GF-D8 (cell line): ENCODE measurements around the gene MS4A10.

ENCODE experiments used
- DNase-seq: peaks from one replicate; lab custom pipeline; 2025; lab: John Stamatoyannopoulos, UW

Gene MS4A10

GRCh38 chr11:60766547-60766946 lies 18.6 kb upstream of the MS4A10 start:
- no peak for DNase-seq

DNA sequence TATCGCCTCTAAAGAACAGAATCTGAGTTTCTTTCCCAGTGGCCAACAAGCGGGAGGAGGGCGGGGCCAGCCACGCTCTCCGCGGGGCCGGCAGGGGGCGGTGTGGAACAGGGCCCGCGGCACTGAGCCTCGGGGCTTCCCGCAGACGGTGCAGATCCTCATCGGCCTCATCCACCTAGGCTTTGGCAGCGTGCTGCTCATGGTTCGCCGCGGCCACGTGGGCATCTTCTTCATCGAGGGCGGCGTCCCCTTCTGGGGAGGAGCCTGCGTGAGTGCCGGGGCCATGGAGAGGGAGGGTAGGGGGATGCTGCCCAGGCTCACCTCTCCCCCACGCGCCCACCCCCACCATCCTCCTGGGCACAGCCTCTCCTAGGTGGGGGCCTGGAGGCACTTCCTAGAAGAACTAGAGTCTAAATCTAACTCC lies 17.7 kb upstream of the MS4A10 start:
- DNase-seq: no peak

DNA sequence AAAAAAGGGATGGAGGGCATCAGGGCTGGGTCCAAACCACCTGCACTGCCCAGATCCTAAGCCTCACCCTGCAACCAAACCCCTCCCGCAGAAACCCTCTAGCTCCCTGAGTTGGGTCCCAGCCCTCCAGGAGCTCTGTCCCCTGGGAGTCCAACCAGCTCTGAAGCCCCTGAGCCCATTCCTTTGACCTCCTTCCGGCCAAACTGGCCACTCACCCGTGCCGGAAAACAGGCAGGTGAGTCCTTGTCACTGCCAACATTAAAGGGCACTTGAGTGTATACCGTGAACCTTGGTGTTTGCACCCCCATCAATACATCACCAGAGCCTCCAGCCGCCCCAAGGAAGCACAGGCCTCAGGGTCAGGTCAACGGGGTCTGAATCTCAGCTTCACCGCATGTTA lies 16.9 kb upstream of the MS4A10 start:
- no peak for DNase-seq

GRCh38 chr11:60769273-60769672 lies 15.9 kb upstream of the MS4A10 start:
- DNase-seq: no peak

DNA sequence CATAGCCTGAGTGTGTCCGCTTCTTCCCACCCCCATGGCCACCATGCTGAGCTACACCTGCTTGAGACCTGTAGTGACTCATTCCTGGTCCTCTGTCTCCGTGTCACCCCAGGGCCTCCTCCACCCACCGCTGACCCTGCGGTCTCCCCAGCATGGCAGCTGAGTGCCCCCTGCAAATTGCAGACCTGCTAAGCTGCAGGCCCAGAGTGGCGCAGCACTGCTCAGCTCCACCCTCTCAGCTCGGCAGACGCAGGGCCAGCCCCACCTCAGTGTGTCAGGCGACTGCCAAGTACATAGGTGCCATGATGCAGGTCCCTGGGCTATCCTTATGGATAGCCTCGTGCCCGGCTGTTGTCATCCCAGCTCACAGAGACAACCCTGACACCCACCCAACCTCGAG lies 15.3 kb upstream of the MS4A10 start:
- DNase-seq: no peak

GRCh38 chr11:60771146-60771545 lies 14.0 kb upstream of the MS4A10 start:
- DNase-seq: no peak

DNA sequence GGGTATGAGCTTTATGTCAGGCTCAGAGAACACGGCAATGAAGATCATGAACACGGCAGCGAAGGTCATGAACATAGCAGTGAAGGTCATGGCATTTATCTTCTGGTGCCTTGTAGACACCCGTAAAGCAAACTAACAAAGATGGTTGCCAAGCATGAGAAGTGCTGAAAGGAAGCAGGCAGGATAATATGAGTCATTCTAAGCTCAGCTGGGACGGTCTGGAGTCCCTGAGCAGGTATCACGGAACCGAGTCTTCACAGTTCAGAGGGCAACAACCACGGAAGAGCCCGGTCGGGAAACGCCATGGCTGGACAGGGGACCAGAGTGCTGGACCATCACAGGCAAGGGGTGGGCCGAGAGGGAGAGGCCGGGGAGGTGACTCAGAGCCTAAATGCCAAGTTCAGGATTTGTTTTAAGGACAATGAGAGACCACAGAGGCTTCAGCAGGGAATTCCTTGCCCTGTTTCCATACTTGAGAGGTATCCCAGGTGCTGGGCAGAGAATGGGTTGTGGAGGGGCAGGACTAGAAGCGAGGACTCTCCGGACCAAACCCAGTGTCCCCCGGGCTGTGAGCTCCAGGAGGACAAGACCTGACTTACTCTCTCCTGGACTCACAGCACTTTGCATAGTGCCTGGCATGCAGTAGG lies 13.1 kb upstream of the MS4A10 start:
- no peak for DNase-seq

DNA sequence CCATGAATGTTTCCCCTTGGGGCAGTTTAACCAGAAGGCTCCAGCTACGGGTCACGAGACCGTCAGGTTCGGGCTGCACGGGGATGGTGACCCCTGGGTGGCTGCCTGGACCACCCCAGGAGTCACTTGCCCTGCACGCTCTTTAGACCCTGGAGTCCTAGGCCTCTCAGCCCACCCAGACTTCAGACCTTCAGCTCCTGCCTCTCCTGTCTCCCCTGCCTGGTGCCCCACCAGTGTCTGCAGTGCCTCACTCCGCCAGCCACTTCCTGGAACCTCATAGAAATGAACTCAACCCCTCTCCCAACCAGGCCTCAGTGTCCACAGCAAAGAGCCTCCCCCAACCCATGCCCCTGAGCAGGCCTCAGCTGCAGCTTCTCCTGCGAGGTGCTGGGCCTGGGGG lies 12.5 kb upstream of the MS4A10 start:
- DNase-seq: no peak

DNA sequence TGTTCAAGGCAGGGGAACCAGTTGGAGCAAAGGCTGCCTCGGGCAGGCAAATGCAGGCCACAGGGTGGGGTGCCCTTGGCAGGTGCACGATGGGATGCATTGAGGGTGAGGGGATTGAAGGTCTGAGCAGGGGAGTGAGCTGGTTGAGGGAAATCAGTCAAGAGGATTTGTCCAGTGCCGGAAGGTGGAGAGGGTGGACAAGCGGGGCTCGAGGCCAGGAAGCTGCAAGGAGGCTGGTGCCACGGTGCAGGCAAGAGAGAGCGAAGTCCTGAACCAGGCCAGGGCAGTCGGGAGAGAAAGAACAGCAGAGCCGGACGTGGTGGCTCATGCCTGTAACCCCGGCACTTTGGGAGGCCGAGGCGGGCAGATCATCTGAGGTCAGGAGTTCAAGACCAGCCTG lies 10.4 kb upstream of the MS4A10 start:
- DNase-seq: no peak

DNA sequence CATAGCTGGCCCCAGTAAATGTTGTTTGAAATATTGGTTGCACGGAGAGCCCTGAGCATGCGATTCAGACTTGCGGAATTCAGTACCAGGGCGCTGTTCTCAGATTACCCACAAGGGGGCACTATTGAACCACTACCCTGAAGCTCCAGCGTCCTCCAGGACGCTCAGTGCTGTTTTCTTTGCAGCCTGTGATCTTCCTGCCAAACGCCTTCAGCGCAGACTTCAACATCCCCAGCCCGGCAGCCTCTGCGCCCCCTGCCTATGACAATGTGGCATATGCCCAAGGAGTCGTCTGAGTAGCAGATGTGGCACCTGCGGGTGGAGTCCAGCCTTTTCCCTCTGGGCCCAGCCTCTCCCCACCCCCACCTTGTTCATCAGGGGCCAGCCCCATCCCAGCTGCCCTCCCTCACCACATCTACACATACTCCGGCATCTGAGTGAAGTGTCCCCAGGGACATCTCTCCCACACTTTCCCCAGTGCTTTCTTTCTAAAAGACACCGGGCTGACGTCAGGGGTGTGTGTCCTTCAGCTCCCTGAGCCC lies 9.6 kb upstream of the MS4A10 start:
- peak; percentile 55 for DNase-seq

- DNase-seq: no peak
Observed at GRCh38 chr11:60776167-60776566, 9.0 kb upstream of the MS4A10 start.

DNA sequence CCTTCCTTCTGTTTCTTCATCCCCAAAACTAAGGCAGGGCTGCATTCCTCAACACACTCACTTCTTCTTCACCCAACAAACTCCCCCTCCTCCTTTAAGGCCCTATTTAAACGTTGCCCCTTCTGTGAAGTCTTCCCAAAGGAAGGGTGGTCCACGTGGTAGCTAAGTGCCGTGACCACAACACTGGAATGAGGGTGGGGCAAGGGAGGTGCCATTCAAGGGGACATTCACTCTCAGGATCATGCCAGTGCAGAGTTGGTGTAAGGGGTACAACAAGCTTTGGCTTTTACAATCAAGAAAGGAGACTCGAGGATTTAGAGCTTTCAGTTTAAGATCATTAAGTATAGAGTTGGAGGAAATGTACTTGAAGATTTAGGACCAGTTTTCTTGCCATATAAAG lies 8.0 kb upstream of the MS4A10 start:
- no peak for DNase-seq

DNA sequence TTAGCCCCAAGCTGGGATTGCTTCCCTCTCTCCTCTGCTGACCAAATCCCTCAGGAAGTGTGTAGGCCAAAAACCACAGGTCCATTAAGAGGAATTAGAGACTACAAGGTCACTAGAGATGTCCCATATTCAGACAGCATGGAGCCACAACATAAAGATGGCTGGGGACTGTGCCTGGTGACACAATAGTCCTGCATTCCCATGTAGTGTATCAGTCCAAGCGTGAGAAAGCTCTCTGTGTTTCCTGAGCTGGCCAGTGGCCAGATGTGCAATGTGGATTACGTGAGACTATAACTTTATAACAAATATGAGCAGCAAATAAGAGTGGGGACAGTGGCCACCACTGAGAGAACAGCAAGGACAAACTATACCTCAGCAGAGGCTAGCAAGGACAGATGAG lies 7.6 kb upstream of the MS4A10 start:
- no peak for DNase-seq

DNA sequence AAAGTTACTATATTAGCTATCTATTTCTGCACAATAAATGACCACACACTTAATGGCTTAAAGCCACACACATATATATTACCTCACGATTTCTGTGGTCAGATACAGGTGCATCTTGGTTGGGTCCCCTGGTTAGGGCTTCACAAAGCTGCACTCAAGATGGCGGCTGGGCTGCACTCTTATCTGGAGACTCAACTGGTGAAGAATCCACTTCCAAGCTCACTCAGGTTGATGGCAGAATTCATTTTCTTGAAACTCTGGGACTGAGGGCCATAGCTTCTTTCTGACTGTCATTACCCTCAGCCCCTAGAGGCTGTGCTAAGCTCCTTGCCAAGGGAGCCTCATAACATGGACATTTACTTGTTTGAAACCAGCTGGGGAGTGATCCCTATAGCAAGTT lies 5.1 kb upstream of the MS4A10 start:
- no peak for DNase-seq

- DNase-seq: no peak
Observed at GRCh38 chr11:60780774-60781173, 4.4 kb upstream of the MS4A10 start.

- no peak for DNase-seq
Observed at GRCh38 chr11:60781286-60781980, 3.7 kb upstream of the MS4A10 start.

GRCh38 chr11:60781981-60782316 lies 3.2 kb upstream of the MS4A10 start:
- no peak for DNase-seq

- no peak for DNase-seq
Observed at GRCh38 chr11:60782393-60783140, 2.6 kb upstream of the MS4A10 start.

DNA sequence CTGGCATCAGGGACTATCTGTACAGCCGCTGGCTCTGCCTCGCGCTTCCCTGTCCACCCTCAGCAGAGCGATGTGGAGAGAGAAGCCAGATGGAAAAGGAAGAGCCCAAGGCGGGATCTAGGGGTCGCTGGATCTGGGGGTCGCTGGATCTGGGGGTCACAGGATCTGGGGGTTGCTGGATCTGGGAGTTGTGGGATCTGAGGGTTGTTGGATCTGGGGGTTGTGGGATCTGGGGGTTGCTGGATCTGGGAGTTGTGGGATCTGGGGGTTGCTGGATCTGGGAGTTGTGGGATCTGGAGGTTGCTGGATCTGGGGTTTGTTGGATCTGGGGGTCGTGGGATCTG lies 2.0 kb upstream of the MS4A10 start:
- no peak for DNase-seq

DNA sequence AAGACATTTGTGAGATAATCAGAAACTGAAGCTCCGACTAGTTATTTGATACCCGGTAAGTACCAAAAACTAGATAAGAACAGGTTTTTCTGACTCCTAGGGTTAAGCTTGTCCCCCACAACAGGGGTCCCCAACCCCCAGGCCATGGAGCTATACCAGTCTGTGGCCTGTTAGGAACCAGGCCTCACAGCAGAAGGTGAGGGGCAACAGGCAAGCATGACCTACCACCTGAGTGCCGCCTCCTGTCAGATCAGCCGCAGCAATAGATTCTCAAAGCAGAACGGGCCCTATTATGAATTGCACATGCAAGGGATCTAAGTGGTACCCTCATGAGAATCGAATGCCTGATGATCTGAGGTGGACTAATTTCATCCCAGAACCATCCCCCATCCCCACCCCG lies 1.2 kb upstream of the MS4A10 start:
- no peak for DNase-seq

DNA sequence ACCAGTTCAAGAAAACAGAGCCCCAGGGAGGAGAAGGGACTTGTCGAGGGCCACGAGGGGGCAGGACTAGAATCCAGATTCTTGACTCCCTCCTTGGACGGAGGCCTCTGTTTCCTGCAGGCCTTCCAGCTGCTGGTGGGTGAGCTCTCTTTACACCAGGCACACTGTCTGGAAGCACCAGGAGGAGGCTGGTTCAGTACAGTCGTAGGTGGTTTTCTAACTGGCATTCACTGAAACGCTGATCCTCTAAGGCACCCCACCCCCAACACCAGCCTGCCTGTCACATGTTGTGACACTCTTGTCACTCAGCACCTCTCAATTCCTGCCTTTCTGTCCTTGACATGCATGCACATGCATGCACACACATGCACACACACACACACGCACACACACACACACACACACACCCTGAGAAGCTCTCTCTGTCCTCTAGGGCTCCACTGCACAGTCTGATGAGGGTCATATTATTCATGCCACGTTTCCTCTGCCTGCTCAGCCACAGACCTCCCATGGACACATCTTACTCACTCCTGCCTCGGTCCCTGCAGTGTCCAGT lies 751 bp downstream of the MS4A10 start:
- no peak for DNase-seq

DNA sequence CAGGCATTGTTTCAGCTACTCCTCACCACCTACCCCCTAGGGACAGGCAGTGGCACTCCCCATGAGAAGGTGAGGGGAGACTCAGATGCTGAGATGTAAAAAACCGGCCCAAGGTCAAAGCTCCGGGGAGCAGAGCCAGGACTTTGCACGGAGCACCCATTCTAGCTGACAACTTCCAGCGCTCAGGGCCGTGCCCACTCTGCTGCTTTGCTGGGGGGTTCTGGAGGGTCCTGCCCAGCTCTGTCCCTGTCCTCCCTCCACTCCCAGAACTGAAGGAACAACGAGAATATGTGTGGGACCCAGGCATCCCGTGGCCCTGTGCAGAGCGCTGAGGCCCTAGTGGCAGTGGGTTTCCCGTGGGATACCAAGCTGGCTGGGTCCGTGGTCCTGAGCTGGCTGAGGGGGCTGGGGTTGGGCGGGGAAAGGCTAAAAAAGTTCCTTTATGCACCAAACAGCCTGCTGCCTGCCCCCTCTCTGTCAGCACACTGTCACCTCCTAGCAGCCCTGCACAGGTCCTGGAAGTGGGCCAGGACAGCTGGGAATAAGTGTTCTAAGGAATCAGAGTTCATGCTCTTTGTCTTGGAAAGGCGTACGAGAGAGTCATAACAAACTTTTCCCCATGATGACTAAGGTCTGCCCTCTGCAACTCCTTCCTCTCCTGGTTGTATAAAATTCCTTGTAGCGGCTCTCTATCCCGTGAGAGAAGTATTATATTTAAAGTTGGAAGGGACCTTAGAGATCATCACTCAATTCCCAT lies 1.9 kb downstream of the MS4A10 start:
- no peak for DNase-seq
